ENCODE data around the gene ZNF429. TPM values are rescaled to one million over a fixed set of nuclear protein-coding genes. Genes with fewer than 3 reads are reported as not detected.
A peak's percentile ranks its signal among the peaks of the same experiment; 100 is the strongest.
"Not testable (repeated sequence)": the region's sequence is repeated elsewhere in the genome, so short reads cannot be mapped to it uniquely, and the experiment has no call there.

Gene ZNF429
- polyA plus RNA-seq, 2 donors, result 2.7 TPM

GRCh38 chr19:21567806-21568205 lies 62.4 kb downstream of the ZNF429 start:
- Histone ChIP-seq H3K4me3 (ENCODE audit: low read depth in 1 of 2, low read length in 2 of 2) (peak overlapping the region; percentile 32 to 48), H3K9me3 (ENCODE audit: control insufficient read depth in 2 of 2, insufficient read depth in 1 of 2, low read depth in 1 of 2, low read length in 1 of 2) (peaks cover 3 to 15% of the 10 kb centered on the region in 2 donors)
- H3K36me3 ChIP-seq (ENCODE audit: control insufficient read depth in 2 of 2, insufficient read depth in 2 of 2, low read length in 1 of 2); H3K27ac ChIP-seq (ENCODE audit: low read depth in 2 of 2, low read length in 1 of 2); H3K27me3 ChIP-seq (ENCODE audit: control insufficient read depth in 1 of 2, insufficient read depth in 2 of 2, low read length in 2 of 2); H3K4me1 ChIP-seq (ENCODE audit: control insufficient read depth in 2 of 2, insufficient read depth in 2 of 2, low read length in 1 of 2): not testable (repeated sequence)
- WGBS, 2 donors, result 69 to 80% methylated on average over 4 of the region's 4 CpGs

- H3K4me3 ChIP-seq (ENCODE audit: low read depth in 1 of 2, low read length in 2 of 2), result peak overlapping the region; percentile 35 to 55
Observed at GRCh38 chr19:21568816-21569493, 63.6 kb downstream of the ZNF429 start.

GRCh38 chr19:21569494-21569865 lies 64.1 kb downstream of the ZNF429 start:
- Histone ChIP-seq H3K4me1 (ENCODE audit: control insufficient read depth in 2 of 2, insufficient read depth in 2 of 2, low read length in 1 of 2) (no peaks in the 10 kb centered on the region), H3K9me3 (ENCODE audit: control insufficient read depth in 2 of 2, insufficient read depth in 1 of 2, low read depth in 1 of 2, low read length in 1 of 2) (peaks cover 3 to 15% of the 10 kb centered on the region in 2 donors), H3K27ac (ENCODE audit: low read depth in 2 of 2, low read length in 1 of 2) (no peak overlapping the region), H3K4me3 (ENCODE audit: low read depth in 1 of 2, low read length in 2 of 2) (peak overlapping the region in 1 of 2 donors; percentile 21), H3K36me3 (ENCODE audit: control insufficient read depth in 2 of 2, insufficient read depth in 2 of 2, low read length in 1 of 2) (no peaks in the 10 kb centered on the region), H3K27me3 (ENCODE audit: control insufficient read depth in 1 of 2, insufficient read depth in 2 of 2, low read length in 2 of 2) (no peaks in the 10 kb centered on the region)
- 52 to 84% methylated on average over 16 of the region's 16 CpGs for WGBS, 2 donors

More at GRCh38 chr19:21568816-21569493, 63.6 kb downstream of the ZNF429 start:
- Histone ChIP-seq H3K27ac (ENCODE audit: low read depth in 2 of 2, low read length in 1 of 2) (peak overlapping the region in 1 of 2 donors; percentile 74), H3K36me3 (ENCODE audit: control insufficient read depth in 2 of 2, insufficient read depth in 2 of 2, low read length in 1 of 2) (no peaks in the 10 kb centered on the region), H3K27me3 (ENCODE audit: control insufficient read depth in 1 of 2, insufficient read depth in 2 of 2, low read length in 2 of 2) (no peaks in the 10 kb centered on the region), H3K9me3 (ENCODE audit: control insufficient read depth in 2 of 2, insufficient read depth in 1 of 2, low read depth in 1 of 2, low read length in 1 of 2) (peaks cover 3 to 15% of the 10 kb centered on the region in 2 donors), H3K4me1 (ENCODE audit: control insufficient read depth in 2 of 2, insufficient read depth in 2 of 2, low read length in 1 of 2) (no peaks in the 10 kb centered on the region)
- WGBS, 2 donors, result 49 to 62% methylated on average over 21 of the region's 21 CpGs

GRCh38 chr19:21571316-21571715 lies 65.9 kb downstream of the ZNF429 start:
- H3K27me3 ChIP-seq (ENCODE audit: control insufficient read depth in 1 of 2, insufficient read depth in 2 of 2, low read length in 2 of 2), result no peaks in the 10 kb centered on the region
- H3K27ac ChIP-seq (ENCODE audit: low read depth in 2 of 2, low read length in 1 of 2), result no peak overlapping the region
- no peak overlapping the region for H3K4me3 ChIP-seq (ENCODE audit: low read depth in 1 of 2, low read length in 2 of 2)
- 55 to 67% methylated on average over 2 of the region's 2 CpGs for WGBS, 2 donors
- no peaks in the 10 kb centered on the region for H3K36me3 ChIP-seq (ENCODE audit: control insufficient read depth in 2 of 2, insufficient read depth in 2 of 2, low read length in 1 of 2)
- no peaks in the 10 kb centered on the region for H3K4me1 ChIP-seq (ENCODE audit: control insufficient read depth in 2 of 2, insufficient read depth in 2 of 2, low read length in 1 of 2)
- peaks cover 3 to 15% of the 10 kb centered on the region in 2 donors for H3K9me3 ChIP-seq (ENCODE audit: control insufficient read depth in 2 of 2, insufficient read depth in 1 of 2, low read depth in 1 of 2, low read length in 1 of 2)

GRCh38 chr19:21574607-21575006 lies 69.2 kb downstream of the ZNF429 start:
- H3K27ac ChIP-seq (ENCODE audit: low read depth in 2 of 2, low read length in 1 of 2), result no peak overlapping the region
- WGBS, 2 donors, result 52 to 66% methylated on average over 2 of the region's 2 CpGs
- no peaks in the 10 kb centered on the region for H3K4me1 ChIP-seq (ENCODE audit: control insufficient read depth in 2 of 2, insufficient read depth in 2 of 2, low read length in 1 of 2)
- no peaks in the 10 kb centered on the region for H3K27me3 ChIP-seq (ENCODE audit: control insufficient read depth in 1 of 2, insufficient read depth in 2 of 2, low read length in 2 of 2)
- no peaks in the 10 kb centered on the region for H3K36me3 ChIP-seq (ENCODE audit: control insufficient read depth in 2 of 2, insufficient read depth in 2 of 2, low read length in 1 of 2)
- H3K9me3 ChIP-seq (ENCODE audit: control insufficient read depth in 2 of 2, insufficient read depth in 1 of 2, low read depth in 1 of 2, low read length in 1 of 2), result peaks cover 3 to 6% of the 10 kb centered on the region in 2 donors
- H3K4me3 ChIP-seq (ENCODE audit: low read depth in 1 of 2, low read length in 2 of 2), result no peak overlapping the region

- Histone ChIP-seq H3K9me3 (ENCODE audit: control insufficient read depth in 2 of 2, insufficient read depth in 1 of 2, low read depth in 1 of 2, low read length in 1 of 2) (peaks cover 0 to under 1% of the 10 kb centered on the region in 2 donors), H3K27me3 (ENCODE audit: control insufficient read depth in 1 of 2, insufficient read depth in 2 of 2, low read length in 2 of 2) (no peaks in the 10 kb centered on the region), H3K4me1 (ENCODE audit: control insufficient read depth in 2 of 2, insufficient read depth in 2 of 2, low read length in 1 of 2) (no peaks in the 10 kb centered on the region), H3K36me3 (ENCODE audit: control insufficient read depth in 2 of 2, insufficient read depth in 2 of 2, low read length in 1 of 2) (no peaks in the 10 kb centered on the region), H3K4me3 (ENCODE audit: low read depth in 1 of 2, low read length in 2 of 2) (no peak overlapping the region), H3K27ac (ENCODE audit: low read depth in 2 of 2, low read length in 1 of 2) (no peak overlapping the region)
- 95 to 98% methylated on average over 3 of the region's 3 CpGs for WGBS, 2 donors
Observed at GRCh38 chr19:21576481-21576880, 71.1 kb downstream of the ZNF429 start.

- Histone ChIP-seq H3K36me3 (ENCODE audit: control insufficient read depth in 2 of 2, insufficient read depth in 2 of 2, low read length in 1 of 2) (no peaks in the 10 kb centered on the region), H3K9me3 (ENCODE audit: control insufficient read depth in 2 of 2, insufficient read depth in 1 of 2, low read depth in 1 of 2, low read length in 1 of 2) (peaks cover 0 to 8% of the 10 kb centered on the region in 2 donors), H3K4me3 (ENCODE audit: low read depth in 1 of 2, low read length in 2 of 2) (no peak overlapping the region), H3K27ac (ENCODE audit: low read depth in 2 of 2, low read length in 1 of 2) (no peak overlapping the region), H3K27me3 (ENCODE audit: control insufficient read depth in 1 of 2, insufficient read depth in 2 of 2, low read length in 2 of 2) (no peaks in the 10 kb centered on the region), H3K4me1 (ENCODE audit: control insufficient read depth in 2 of 2, insufficient read depth in 2 of 2, low read length in 1 of 2) (no peaks in the 10 kb centered on the region)
- 50 to 66% methylated on average over 3 of the region's 3 CpGs for WGBS, 2 donors
Observed at GRCh38 chr19:21580101-21580500, 74.7 kb downstream of the ZNF429 start.

- Histone ChIP-seq H3K27ac (ENCODE audit: low read depth in 2 of 2, low read length in 1 of 2) (no peak overlapping the region), H3K4me1 (ENCODE audit: control insufficient read depth in 2 of 2, insufficient read depth in 2 of 2, low read length in 1 of 2) (no peaks in the 10 kb centered on the region), H3K4me3 (ENCODE audit: low read depth in 1 of 2, low read length in 2 of 2) (no peak overlapping the region), H3K27me3 (ENCODE audit: control insufficient read depth in 1 of 2, insufficient read depth in 2 of 2, low read length in 2 of 2) (no peaks in the 10 kb centered on the region), H3K36me3 (ENCODE audit: control insufficient read depth in 2 of 2, insufficient read depth in 2 of 2, low read length in 1 of 2) (no peaks in the 10 kb centered on the region), H3K9me3 (ENCODE audit: control insufficient read depth in 2 of 2, insufficient read depth in 1 of 2, low read depth in 1 of 2, low read length in 1 of 2) (peaks cover 0 to 13% of the 10 kb centered on the region in 2 donors)
- 92 to 93% methylated on average over 1 of the region's 1 CpG for WGBS, 2 donors
Observed at GRCh38 chr19:21580818-21581217, 75.4 kb downstream of the ZNF429 start.

GRCh38 chr19:21581646-21582240 lies 76.3 kb downstream of the ZNF429 start:
- WGBS, 2 donors, result 65 to 77% methylated on average over 1 of the region's 1 CpG
- no peaks in the 10 kb centered on the region for H3K4me1 ChIP-seq (ENCODE audit: control insufficient read depth in 2 of 2, insufficient read depth in 2 of 2, low read length in 1 of 2)
- H3K4me3 ChIP-seq (ENCODE audit: low read depth in 1 of 2, low read length in 2 of 2), result no peak overlapping the region
- no peaks in the 10 kb centered on the region for H3K27me3 ChIP-seq (ENCODE audit: control insufficient read depth in 1 of 2, insufficient read depth in 2 of 2, low read length in 2 of 2)
- no peak overlapping the region for H3K27ac ChIP-seq (ENCODE audit: low read depth in 2 of 2, low read length in 1 of 2)
- H3K9me3 ChIP-seq (ENCODE audit: control insufficient read depth in 2 of 2, insufficient read depth in 1 of 2, low read depth in 1 of 2, low read length in 1 of 2), result peaks cover 0 to 20% of the 10 kb centered on the region in 2 donors
- H3K36me3 ChIP-seq (ENCODE audit: control insufficient read depth in 2 of 2, insufficient read depth in 2 of 2, low read length in 1 of 2), result no peaks in the 10 kb centered on the region

- no peaks in the 10 kb centered on the region for H3K4me1 ChIP-seq (ENCODE audit: control insufficient read depth in 2 of 2, insufficient read depth in 2 of 2, low read length in 1 of 2)
- H3K9me3 ChIP-seq (ENCODE audit: control insufficient read depth in 2 of 2, insufficient read depth in 1 of 2, low read depth in 1 of 2, low read length in 1 of 2), result peaks cover 0 to 28% of the 10 kb centered on the region in 2 donors
- no peak overlapping the region for H3K4me3 ChIP-seq (ENCODE audit: low read depth in 1 of 2, low read length in 2 of 2)
- no peak overlapping the region for H3K27ac ChIP-seq (ENCODE audit: low read depth in 2 of 2, low read length in 1 of 2)
- WGBS, 2 donors, result 72 to 81% methylated on average over 5 of the region's 5 CpGs
- H3K27me3 ChIP-seq (ENCODE audit: control insufficient read depth in 1 of 2, insufficient read depth in 2 of 2, low read length in 2 of 2), result no peaks in the 10 kb centered on the region
- no peaks in the 10 kb centered on the region for H3K36me3 ChIP-seq (ENCODE audit: control insufficient read depth in 2 of 2, insufficient read depth in 2 of 2, low read length in 1 of 2)
Observed at GRCh38 chr19:21584537-21584936, 79.1 kb downstream of the ZNF429 start.
